SK-N-SH (cell line): ENCODE measurements around the gene TGFB3.
A peak's percentile ranks its signal among the peaks of the same experiment; 100 is the strongest.

Source experiments
- CTCF ChIP-seq: fragments of 200-600 bp; sonication (generic); IDR thresholded peaks from 2 replicates; pipeline ENCODE4 v1.6.1; 2017; ENCODE audit warnings: antibody characterized with exemption, mild to moderate bottlenecking, moderate library complexity
- EP300 ChIP-seq, 2 experiments: IDR thresholded peaks; 2 replicates each; pipeline versions ENCODE4 v1.4.0 to v1.6.1; 2012; ENCODE audit warnings: borderline replicate concordance in 1 of 2, low read depth in 1 of 2, low read length in 1 of 2
- FOSL2 ChIP-seq: IDR thresholded peaks from 2 replicates; pipeline ENCODE4 v1.4.0; 2012; ENCODE audit warnings: low read depth, mild to moderate bottlenecking, moderate library complexity, borderline replicate concordance
- FOXM1 ChIP-seq: IDR thresholded peaks from 2 replicates; pipeline ENCODE4 v1.4.0; 2012; ENCODE audit warnings: low read depth, mild to moderate bottlenecking
- GATA2 ChIP-seq: sonication (generic); formaldehyde crosslinking; IDR thresholded peaks from 2 replicates; pipeline ENCODE4 v1.5.0; 2020; ENCODE audit warnings: mild to moderate bottlenecking, missing genetic modification reagents
- JUND ChIP-seq: IDR thresholded peaks from 2 replicates; pipeline ENCODE4 v1.4.0; 2012
- NFIC ChIP-seq: IDR thresholded peaks from 2 replicates; pipeline ENCODE4 v1.4.0; 2012; ENCODE audit warnings: borderline replicate concordance
- PBX3 ChIP-seq: IDR thresholded peaks from 2 replicates; pipeline ENCODE4; 2012
- POLR2AphosphoS5 ChIP-seq: IDR thresholded peaks from 2 replicates; pipeline ENCODE4 v1.6.1; 2012; ENCODE audit warnings: low read depth, low read length
- RAD21 ChIP-seq: IDR thresholded peaks from 2 replicates; pipeline ENCODE4 v1.6.1; 2012; ENCODE audit warnings: mild to moderate bottlenecking, low read length
- TAF1 ChIP-seq: IDR thresholded peaks from 2 replicates; pipeline ENCODE4 v1.6.1; 2012; ENCODE audit warnings: low read depth, mild to moderate bottlenecking, low read length, moderate library complexity, borderline replicate concordance
- TEAD4 ChIP-seq: IDR thresholded peaks from 2 replicates; pipeline ENCODE4 v1.4.0; 2012; ENCODE audit warnings: mild to moderate bottlenecking, borderline replicate concordance; ENCODE audit not compliant: insufficient read depth

GRCh38 chr14:75979071-75979571 is 2.7 kb downstream of the TGFB3 start:
- TF ChIP-seq JUND (no peak), TAF1 (no peak), CTCF (peak; percentile 73), RAD21 (peak; percentile 76), EP300 (IDR thresholded peaks at IDR 0.05; ENCODE audit: borderline replicate concordance in 1 of 2, low read depth in 1 of 2, low read length in 1 of 2) (no peak), GATA2 (CRISPR knock-in tag) (no peak), FOSL2 (no peak), TEAD4 (no peak), PBX3 (no peak), POLR2AphosphoS5 (no peak), FOXM1 (no peak), NFIC (no peak)
